Posterior vena cava (tissue), 2 donors: ENCODE measurements around the gene TIPRL. TPM values are rescaled to one million over a fixed set of nuclear protein-coding genes. Genes with fewer than 3 reads are reported as not detected.
A peak's percentile ranks its signal among the peaks of the same experiment; 100 is the strongest.

ENCODE experiments used
- DNase-seq: peaks from one replicate; pipeline ENCODE4 v3.0.0-alpha.2; 2020; ENCODE audit warnings: low spot score
- intact Hi-C, 2 donors: fragments of 100-400 bp; cut with DNase I; formaldehyde crosslinking; loops; one replicate each; pipeline versions ENCODE4 v1.14.1 to v1.14.2; 2022 to 2023
- long read RNA-seq, 2 donors: library from polyadenylated mRNA; unstranded; transcript quantifications; one replicate each; pipeline ENCODE4 v2.0.0, GENCODE V29; 2020 to 2021
- total RNA-seq, 2 donors: library from RNA; stranded (reverse); fragmentation: NEBNext Ultra II Directional; extraction: Animal tissue kit (Norgen Biotek cat#: 25700); gene quantifications; one replicate each; pipeline ENCODE4 v1.2.1, GENCODE V29; 2021
- donor health status: DM: yes; HTN: yes; CAD: no.
- donor health status: DM: yes; HTN: yes; CAD: no.

TIPRL gene
- 10 to 100 TPM; 29.2 to 32.7 TPM for total RNA-seq
- long read RNA-seq, donor 1, transcript TIPRL-202 (7 exons, 3,032 nt), result major isoform, 11 of 16 reads
- long read RNA-seq, donor 1, partial matches to known transcripts, result 1 of 16 reads
- long read RNA-seq, donor 1, other reads (novel, unspliced or antisense), result 4 of 16 reads
- long read RNA-seq, donor 2, transcript TIPRL-202 (7 exons, 3,032 nt), result major isoform, 31 of 36 reads
- long read RNA-seq, donor 2, partial matches to known transcripts, result 0 of 36 reads
- long read RNA-seq, donor 2, other reads (novel, unspliced or antisense), result 5 of 36 reads

DNA sequence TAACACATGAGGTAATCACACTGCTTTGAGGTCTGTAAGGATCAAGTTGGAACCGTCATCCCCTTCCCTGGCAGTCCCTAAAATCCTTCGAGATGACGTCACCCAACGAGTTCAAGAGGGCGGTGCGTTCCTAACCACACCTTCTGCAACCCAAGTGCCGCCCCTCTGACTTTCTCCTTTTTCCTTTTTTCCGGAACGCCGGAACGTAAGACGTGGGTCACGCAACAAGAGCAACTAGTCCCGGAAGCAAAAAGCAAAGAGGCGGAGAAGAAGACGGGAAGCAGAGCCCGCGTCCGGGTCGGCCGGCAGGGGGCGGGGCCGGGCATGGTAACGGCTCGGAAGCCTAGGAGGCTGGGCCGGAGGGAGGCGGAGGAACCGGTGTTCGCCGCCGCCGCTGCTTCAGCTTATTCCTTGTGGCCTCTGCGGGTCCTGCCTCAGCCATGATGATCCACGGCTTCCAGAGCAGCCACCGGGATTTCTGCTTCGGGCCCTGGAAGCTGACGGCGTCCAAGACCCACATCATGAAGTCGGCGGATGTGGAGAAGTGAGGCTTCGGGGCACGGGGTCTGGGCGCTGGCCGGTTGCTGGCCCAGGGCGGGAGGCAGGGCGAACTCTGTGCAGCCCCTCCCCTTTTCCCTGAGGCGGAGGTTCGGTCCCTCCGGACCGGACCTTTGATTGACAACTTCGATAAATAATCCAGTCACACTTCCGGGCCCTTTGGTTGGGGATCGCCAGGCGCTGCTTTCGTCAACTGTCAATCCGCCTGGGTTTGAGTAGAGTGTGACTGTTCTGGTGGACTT is at the start of gene TIPRL:
TSS of gene TIPRL (plus strand) at position 325 of the 800 bp plus-strand sequence. CDS start at position 441, 116 bp downstream.
- intact Hi-C loops, result no loop called here
- DNase-seq, result peak; percentile 99

DNA sequence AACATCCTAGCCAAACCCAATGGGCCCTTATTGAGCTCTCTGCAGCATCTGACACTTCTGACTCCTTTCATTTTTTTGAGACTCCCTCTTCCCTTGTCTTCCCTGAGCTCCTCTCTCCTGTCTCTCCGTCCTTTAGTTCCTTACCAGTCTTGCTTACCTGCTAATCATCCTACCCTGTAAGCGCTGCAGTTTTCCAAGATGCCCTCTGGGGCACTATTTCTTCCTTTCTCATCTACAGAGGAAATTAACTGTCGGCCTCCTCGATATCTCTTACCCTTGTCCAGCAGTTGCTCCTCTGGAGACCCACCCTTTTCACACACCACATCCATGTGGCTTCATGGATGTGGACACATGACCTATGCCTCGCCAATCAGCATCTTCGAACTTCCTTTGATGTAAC is 48.8 kb upstream of the TIPRL start:
- intact Hi-C loops, result no loop called here
- DNase-seq, result no peak

DNA sequence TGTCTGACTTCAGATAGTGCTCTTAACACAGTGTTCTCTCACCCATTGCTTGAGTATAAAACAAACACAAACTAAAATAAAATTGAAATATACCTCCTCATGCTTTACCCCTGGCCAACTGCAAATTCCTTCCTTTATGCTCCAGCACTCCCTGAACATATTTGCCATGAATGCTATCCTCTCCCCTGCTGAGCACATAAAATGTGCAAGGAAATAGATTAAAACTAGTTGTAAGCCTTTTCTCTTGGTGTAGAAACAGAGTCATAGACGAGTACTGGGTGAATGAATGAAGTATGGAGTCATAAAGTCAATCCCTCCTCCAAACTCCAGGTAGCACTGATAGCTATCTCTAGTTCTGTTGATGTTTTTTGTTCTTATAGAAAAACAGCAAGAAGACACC is 44.6 kb upstream of the TIPRL start:
- DNase-seq, result no peak
- intact Hi-C loops, result no loop called here

DNA sequence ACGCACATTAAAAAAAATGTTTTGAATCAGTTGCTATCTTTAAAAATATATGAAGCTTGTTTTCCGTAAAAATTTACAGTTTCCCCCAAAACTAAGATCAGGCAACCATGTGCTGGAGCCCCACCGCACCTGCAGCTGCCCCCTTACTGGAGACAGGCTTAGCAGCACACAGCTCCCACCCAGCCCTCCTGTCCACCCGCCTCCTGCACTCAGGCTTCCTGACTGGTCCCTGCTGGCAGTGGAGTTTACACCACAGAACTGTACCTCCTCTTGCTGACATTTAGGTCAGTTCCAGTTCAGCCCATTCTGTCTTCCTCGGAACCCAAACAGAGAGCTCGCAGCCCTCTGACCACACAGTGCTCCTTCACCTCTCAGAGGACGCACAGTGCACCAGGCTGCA is 44.1 kb upstream of the TIPRL start:
- intact Hi-C loops, result no loop called here
- no peak for DNase-seq

DNA sequence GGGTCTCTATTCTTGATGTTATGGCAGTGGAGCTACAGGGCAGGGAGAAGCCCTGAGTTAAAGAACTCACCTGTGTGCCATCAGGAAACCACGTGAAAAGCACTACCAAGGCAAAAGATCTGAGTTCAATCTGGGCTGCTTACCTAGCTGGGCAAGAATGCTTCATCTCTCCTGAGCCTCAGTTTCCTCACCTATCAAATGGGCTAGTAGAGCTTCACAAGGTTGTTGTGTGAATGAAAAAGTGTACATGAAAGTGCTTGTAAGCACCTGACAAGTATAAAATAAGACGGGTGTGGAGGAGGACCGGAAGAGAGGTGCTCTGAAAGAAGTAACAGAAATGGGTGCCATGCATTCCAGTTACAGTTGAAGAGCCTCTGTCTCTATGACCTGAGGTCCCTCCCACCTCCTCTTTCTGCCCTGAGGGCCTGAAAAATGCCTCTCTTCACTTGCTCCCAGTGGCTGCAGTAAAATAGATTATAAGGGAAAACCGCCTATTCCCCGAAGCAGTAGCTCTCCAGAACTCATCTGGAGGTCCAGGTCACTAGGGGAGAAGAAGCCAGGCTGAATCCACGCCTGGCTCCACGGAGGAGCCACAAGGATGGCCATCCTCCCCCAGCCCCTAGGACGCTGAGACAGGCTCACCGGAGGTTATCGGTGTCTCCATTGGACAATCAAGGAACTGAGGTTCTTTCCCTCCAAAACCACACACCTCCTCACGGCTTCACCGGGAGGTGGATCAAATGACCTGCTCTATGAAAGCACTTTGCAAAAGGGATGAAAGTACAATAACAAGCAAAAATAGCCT is 43.4 kb upstream of the TIPRL start:
- DNase-seq, result no peak
- intact Hi-C loops, result no loop called here

DNA sequence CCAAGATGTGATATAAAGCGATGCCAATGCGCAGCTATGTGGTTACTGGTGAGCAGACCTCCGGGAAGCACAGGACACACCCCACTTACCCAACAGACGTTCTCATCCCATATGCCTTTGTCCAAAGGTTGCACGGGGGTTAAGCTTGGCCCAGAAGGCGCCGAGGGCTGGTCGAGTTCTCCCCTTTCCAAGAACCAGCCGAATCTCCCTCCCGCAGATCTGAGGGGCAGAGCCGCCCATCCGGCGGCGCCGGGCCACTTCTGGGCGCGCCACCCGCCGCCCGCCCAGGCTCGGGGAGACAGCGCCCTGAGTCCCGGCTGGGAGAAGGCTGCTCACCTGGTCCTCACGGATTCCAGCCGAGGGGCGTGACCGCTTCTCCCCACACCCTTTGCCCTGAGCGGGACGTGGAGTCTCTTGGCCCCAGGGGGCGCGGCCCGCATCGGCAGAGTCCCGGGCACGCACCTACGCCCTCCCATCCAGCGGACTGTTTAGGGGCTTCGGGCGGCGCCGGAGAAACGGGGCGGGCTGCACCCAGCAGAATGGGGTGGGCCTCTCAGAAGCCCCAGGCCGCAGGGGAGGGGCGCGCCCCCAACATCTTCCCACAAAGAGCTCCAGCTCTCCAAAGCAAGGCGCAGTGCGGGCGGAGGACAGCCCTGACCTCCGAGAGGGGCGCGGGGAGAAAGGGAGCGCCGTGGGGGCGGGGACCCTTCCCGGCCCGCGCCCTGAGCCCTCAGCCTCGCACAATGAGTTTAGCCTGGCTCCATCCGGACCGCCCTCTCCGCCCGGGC is 42.6 kb upstream of the TIPRL start:
- intact Hi-C loops, result no loop called here
- no peak for DNase-seq

DNA sequence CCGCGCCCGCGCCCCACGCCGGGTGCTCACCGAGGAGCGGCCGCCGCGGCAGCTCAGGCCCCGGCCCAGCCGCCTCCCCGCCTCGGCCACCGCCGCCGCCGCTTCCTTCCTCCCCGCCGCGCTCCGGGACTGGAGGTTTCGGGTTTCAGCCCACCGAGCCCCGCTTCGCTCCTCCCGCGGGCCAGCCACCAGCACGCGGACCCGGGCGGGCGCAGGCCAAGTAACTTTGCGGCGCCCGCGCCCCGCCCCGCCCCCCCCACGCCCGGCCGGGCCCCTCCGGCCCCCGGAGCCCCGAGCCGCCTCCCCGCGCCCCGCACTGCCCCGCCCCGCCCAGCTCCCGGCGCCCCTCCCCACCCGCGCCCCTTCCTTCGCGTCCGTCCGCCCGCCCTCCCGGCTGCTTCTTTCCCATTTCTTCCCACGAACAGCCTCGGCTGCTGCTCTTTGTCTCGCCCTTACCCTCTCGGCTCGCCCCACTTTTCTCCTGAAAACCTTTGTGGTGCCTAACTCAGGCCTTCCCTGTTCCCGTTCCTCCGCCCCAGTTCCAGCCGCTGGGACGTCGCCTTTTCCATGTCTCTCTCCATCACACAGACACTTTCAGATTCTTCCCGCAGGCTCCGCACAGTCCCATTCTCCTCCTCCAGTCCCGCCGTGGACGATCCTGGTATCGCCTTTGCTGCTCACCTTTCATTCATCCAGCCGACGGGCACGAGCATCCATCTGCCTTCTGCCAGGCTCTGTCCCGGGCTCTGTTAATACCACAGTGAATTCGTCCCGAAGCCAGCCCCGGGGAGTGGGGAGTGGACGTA is 41.9 kb upstream of the TIPRL start, which contains the start of gene GPR161:
TSS of gene GPR161 (minus strand) at position 222 of the 806 bp plus-strand sequence. CDS start 32,080 bp downstream, outside the sequence.
- intact Hi-C loops, result no loop called here
- DNase-seq, result peak; percentile 82

DNA sequence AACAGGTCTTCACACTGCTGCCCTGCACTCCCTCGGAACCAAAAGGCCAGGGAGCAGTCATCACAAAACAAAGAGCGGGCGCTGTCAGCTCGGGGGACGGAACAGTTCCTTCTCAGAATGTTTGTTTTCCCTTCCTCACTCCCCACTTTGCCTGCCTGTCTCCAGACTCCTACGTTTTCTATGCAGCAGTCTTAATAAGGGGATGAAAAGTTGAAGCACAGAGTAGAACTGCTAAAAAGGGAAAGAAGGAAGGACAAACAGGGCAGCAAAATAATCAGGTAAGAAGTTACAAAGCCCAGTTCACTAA is 41.3 kb upstream of the TIPRL start:
- DNase-seq, result no peak
- intact Hi-C loops, result no loop called here

DNA sequence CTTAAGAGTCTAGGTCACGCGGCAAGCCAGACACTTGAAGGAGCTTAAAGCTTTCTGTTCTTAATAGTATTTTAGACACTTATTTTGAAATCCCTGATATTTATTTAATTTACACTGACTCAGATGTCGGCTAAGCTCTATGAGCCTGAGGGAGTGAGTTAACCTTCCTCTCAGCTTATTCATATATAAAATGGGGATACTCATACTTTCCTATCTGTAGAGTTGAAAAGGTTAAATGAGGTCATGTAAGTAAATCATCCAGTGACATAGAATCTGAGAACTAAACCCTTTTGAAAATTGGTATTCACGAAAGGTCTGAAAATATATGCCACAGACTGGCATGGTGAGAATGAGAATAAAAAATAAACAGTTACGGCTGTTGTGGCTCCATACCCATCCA is 40.6 kb upstream of the TIPRL start:
- intact Hi-C loops, result no loop called here
- DNase-seq, result no peak

DNA sequence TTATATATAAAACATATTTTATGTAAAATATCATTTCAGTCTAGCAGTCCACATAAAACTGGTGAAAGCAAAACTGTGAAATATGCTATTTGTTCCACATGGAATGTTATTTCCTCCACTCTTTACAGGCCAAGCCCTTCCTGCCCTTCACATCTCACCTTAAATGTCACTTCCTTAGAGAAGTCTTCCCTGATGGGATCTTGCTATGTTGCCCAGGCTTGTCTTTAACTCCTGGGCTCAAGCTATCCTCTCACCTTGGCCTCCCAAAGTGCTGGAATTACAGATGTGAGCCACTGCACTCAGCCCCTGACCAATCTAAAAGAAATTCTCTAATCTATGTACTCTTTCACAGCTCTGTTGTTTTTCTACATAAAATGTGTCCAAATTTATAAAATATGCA is 39.7 kb upstream of the TIPRL start:
- intact Hi-C loops, result no loop called here
- no peak for DNase-seq

DNA sequence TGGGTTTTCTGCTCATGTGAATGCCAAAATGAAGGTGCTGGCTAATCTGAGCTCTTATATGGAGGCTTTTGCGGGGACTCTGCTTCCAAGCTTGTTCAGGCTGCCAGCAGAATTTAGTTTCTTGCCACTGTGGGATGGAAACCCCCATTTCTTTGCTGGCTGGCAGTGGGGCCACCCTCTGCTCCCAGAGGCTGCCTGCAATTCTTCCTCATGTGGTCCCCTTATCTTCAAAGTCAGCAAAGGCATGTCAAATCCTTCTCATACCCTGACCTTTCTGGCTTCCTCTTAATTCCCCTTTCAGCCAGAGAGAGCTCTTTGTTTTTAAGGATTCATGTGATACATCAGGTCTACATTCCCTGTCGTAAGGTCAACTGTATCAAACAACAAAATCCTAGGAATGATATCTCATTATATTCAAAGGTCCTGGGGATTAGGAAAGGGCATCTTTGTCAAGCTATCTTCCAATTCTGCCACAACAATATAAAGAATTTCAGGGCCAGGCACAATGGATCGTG is 36.8 kb upstream of the TIPRL start:
- intact Hi-C loops, result no loop called here
- no peak for DNase-seq

DNA sequence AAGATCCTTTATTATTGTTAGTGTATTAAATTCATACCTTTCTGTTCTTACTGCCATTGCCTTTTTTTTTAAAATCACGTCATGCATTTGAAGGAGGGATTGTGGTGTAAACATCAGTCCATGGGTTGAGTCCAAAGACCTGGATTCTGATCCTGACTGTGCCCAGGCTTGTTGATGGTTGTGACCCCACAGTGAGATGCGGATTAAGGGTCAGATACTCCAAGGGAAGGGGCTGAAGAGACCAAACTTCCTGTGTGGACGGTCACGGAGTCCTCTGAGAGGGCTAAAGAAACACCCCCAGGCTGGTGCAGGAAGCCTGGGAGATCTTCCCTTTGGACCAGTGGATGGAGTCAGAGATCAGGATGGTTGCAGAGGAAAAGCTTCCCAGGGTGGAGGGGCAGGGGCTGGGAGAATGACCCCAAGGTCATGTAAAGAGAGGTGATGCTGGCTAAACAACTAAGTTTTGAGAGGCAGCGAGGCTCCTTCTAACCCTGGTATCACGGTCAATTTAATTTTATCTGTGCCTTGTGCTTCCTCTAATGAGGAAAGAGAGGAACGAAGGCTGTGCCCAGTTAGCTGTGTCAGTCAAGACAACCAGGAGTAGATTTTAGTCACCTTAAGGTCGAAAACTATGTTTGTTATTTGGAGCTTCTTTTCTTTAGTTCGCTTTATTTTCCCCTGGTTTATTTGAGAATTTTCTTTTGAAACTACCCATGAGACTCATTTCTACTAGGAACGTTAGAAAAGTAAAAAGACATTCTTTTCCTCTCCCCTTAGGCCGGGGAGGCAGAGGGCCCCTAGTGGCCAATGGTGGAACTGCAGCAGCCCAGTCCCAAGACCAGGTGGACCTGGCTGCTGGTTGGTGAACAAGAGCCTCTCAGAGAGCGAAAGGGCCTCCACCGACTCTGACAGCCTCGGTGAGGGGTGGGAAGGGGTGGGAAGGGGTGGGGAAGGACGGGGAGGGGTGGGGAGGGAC is 33.3 kb upstream of the TIPRL start:
- intact Hi-C loops, result no loop called here
- peak; percentile 96 for DNase-seq

DNA sequence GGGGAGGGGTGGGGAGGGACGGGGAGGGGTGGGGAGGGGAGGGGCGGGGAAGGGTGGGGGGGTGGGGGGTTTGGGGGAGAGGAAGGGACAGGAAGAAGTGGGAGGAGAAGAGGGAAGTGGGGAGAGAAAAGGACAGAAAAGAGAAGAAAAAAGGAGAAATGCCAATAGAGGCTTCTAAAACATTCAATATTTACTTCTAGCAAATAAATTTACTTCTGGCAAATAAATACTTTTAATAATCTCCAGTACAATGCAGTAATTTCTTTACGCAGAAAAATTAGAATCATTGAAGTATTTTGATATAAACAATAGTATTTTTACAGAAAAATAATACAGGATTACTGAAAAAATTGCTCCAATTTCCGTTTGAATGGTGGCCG is 32.6 kb upstream of the TIPRL start:
- DNase-seq, result no peak
- intact Hi-C loops, result no loop called here

DNA sequence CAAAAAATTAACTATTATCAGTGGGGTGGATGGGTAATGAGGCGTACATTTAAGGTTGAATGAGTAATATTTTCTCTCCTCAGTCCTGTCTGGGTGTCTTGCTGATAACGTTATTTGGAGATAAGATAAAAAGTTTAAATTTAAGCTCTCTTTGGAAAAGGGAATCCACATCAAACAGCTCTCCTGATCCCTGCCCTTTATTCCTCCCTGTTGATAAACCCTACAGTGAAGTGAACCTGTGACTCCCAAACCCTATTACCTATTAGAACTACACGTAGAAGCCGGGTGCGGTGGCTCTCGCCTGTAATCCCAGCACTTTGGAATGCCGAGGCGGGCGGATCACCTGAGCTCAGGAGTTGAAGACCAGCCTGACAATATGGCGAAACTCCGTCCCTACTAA is 32.1 kb upstream of the TIPRL start:
- intact Hi-C loops, result no loop called here
- DNase-seq, result no peak

DNA sequence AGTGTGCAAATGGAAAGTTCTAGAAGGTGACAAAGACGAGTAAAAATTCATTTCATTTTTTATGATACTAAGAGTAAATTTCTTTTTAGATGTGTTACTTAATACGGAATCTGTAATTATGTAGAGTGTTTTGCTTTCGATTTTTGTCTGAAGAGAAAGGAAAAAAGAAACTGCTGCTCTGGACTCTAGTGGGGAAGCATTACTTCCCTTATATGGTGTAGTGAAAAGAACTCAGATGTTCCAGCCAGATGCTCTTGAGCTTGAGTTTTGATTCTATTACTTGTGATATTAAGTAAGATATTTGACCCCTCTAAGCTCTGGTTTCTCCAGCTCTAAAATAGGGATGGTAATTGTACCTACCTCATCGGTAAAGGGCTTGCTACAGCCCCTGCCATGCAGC is 29.8 kb upstream of the TIPRL start:
- intact Hi-C loops, result no loop called here
- DNase-seq, result no peak

DNA sequence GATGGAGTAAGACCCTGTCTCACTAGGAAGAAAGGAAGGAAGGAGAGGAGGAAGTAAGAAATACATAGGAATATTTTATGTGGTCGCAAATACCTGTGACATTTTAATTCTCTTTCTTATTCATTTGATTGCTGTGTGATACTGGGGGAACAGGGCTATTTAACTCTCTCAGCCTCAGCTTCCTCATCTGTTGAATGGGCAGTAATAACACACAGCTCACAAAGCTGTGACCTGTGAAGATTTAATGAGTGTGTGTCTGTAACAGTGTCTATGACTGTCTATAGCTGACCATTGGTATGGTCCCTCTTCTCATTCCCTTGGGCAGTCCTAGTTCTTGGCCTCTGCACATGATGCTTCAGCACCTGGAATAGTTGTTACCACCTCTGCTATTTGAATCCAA is 28.5 kb upstream of the TIPRL start:
- no peak for DNase-seq
- intact Hi-C loops, result no loop called here

DNA sequence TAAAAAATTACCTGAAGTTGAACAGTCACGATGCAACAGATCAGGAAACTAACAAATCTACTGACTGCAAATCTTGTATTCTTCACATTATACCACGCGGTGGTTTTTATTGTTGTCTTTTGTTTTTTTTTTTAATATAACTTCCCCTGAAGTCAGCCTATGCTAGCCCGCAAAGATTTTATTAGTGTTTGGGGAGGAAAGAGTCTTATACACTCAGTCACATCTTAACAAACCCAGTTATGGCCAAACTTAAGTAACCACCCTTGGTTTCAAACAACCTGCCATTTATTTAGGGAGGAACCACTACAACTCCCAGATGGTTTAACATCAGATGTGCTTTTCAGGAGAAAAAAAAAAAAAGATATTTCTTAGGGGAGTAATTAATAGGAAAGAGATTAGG is 26.8 kb upstream of the TIPRL start:
- intact Hi-C loops, result no loop called here
- DNase-seq, result no peak
